ENCODE measurements around the gene NDUFS7. TPM values are rescaled to one million over a fixed set of nuclear protein-coding genes. Genes with fewer than 3 reads are reported as not detected.
A peak's percentile ranks its signal among the peaks of the same experiment; 100 is the strongest.

NDUFS7 gene
- total RNA-seq, 6 donors from 2014 or later = 38.8 to 121 (median 100) TPM

DNA sequence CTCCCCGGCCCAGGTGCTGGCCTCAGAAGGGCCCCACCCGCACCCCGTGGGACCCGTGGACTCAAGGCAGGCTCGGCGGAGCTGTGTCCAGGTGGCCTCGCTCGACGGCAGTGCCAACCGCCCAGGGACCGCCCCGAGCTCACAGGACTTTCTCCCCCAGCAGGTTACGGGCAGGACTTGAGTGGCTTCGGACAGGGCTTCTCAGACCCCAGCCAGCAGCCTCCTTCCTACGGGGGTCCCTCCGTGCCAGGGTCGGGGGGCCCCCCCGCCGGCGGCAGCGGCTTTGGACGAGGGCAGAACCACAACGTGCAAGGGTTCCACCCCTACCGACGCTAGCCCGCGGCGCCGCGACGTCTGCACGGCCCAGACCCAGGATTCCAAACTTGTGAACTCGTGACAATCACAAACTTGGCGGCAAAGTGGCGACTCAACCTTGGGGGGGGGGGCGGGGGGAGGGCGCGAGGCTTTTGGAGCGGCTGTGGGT, 50.9 kb downstream of the NDUFS7 start:
- DNase-seq = peak in 1 of 2 donors; percentile 88
- H3K4me1 ChIP-seq = peaks cover 11 to 14% (median 13%) of the 10 kb centered on the region in 4 donors
- ATAC-seq (ENCODE audit: low FRiP score in 2 of 2) = no peak
- H3K36me3 ChIP-seq = peaks cover 31 to 64% (median 55%) of the 10 kb centered on the region in 4 donors
- no peaks in the 10 kb centered on the region for H3K27me3 ChIP-seq
- H3K9me3 ChIP-seq = no peaks in the 10 kb centered on the region
- TF ChIP-seq POLR2AphosphoS5 (IDR thresholded peaks at IDR 0.05) (no peak), EP300 (IDR thresholded peaks at IDR 0.05) (no peak), POLR2A (IDR thresholded peaks at IDR 0.05) (no peak)
- TF ChIP-seq, protein P1, sequence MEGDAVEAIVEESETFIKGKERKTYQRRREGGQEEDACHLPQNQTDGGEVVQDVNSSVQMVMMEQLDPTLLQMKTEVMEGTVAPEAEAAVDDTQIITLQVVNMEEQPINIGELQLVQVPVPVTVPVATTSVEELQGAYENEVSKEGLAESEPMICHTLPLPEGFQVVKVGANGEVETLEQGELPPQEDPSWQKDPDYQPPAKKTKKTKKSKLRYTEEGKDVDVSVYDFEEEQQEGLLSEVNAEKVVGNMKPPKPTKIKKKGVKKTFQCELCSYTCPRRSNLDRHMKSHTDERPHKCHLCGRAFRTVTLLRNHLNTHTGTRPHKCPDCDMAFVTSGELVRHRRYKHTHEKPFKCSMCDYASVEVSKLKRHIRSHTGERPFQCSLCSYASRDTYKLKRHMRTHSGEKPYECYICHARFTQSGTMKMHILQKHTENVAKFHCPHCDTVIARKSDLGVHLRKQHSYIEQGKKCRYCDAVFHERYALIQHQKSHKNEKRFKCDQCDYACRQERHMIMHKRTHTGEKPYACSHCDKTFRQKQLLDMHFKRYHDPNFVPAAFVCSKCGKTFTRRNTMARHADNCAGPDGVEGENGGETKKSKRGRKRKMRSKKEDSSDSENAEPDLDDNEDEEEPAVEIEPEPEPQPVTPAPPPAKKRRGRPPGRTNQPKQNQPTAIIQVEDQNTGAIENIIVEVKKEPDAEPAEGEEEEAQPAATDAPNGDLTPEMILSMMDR (IDR thresholded peaks at IDR 0.05) = no peak
- no peak overlapping the region for H3K4me3 ChIP-seq
- H3K27ac ChIP-seq = no peak overlapping the region
- 88 to 92% methylated on average over 26 to 31 of the region's 39 CpGs for WGBS, 2 donors

DNA sequence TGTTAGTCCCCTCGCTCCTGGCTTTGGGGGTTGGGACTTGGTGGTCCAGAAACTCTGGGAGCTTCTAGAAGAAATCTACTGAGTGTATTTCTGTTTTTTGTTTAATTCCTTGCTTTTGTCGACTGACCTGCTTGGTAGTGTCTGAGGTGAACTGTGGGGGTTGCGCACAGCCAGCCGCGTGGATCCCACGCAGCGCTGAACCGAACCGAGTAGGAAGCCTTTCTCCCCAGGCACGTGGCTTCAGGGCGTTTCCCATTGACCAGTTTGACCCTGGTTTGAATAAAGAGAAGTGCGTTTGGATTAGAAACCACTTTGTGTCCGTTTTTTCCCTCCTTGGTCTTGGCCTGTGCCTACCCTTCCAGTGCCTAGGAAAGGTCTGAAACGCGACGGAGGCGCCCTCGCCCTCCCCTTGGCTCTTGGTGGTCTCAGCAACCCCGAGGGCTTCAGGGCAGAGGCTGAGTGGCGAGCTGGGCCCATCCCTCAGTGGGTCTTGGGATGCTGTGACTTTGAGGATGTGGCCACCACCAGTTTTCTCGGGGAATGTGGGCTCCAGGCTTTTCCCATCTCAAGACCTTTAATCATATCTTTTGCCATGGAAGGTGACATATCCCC, 51.8 kb downstream of the NDUFS7 start:
- peaks cover 31 to 64% (median 56%) of the 10 kb centered on the region in 4 donors for H3K36me3 ChIP-seq
- no peak for TF ChIP-seq EP300 (IDR thresholded peaks at IDR 0.05)
- no peak for TF ChIP-seq POLR2A (IDR thresholded peaks at IDR 0.05)
- TF ChIP-seq, protein P1 (IDR thresholded peaks at IDR 0.05) = no peak
- no peak for TF ChIP-seq POLR2AphosphoS5 (IDR thresholded peaks at IDR 0.05)

DNA sequence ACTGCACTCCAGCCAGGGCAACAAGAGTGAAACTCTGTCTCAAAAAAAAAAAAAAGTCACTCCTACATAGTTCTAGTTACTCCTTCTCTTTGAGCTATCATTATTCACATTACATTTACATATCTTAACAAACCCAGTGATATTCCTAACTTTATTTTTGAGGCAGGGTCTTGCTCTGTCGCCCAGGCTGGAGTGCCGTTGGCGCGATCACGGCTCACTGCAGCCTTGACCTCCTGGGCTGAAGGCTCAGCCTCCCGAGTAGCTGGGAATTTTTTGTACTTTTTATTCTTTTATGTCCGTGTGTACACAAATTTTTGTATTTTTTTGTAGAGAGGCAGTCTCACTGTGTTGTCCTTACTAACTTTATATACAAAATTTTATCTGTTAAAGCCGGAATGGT, 53.9 kb downstream of the NDUFS7 start:
- H3K27ac ChIP-seq = peak overlapping the region in 1 of 4 donors; percentile 95
- peaks cover 16 to 29% (median 22%) of the 10 kb centered on the region in 4 donors for H3K4me1 ChIP-seq
- 55 to 66% methylated on average over 8 of the region's 8 CpGs for WGBS, 2 donors
- H3K27me3 ChIP-seq = no peaks in the 10 kb centered on the region
- TF ChIP-seq, protein P1 (IDR thresholded peaks at IDR 0.05) = no peak
- TF ChIP-seq POLR2A (IDR thresholded peaks at IDR 0.05) (no peak), POLR2AphosphoS5 (IDR thresholded peaks at IDR 0.05) (no peak), EP300 (IDR thresholded peaks at IDR 0.05) (no peak)
- H3K4me3 ChIP-seq = peak overlapping the region in 3 of 4 donors; percentile 65 to 88 (median 76)
- peak in 1 of 2 donors; percentile 53 for DNase-seq
- peaks cover 36 to 64% (median 55%) of the 10 kb centered on the region in 4 donors for H3K36me3 ChIP-seq
- H3K9me3 ChIP-seq = no peaks in the 10 kb centered on the region
- ATAC-seq (ENCODE audit: low FRiP score in 2 of 2) = no peak

More for the DNA sequence above, 51.8 kb downstream of the NDUFS7 start:
- H3K4me1 ChIP-seq = peaks cover 16 to 23% (median 21%) of the 10 kb centered on the region in 4 donors
- no peak overlapping the region for H3K4me3 ChIP-seq
- H3K9me3 ChIP-seq = no peaks in the 10 kb centered on the region
- H3K27me3 ChIP-seq = no peaks in the 10 kb centered on the region
- DNase-seq = peak in 1 of 2 donors; percentile 65
- no peak overlapping the region for H3K27ac ChIP-seq
- ATAC-seq (ENCODE audit: low FRiP score in 2 of 2) = no peak
- 87 to 92% methylated on average over 21 of the region's 21 CpGs for WGBS, 2 donors

DNA sequence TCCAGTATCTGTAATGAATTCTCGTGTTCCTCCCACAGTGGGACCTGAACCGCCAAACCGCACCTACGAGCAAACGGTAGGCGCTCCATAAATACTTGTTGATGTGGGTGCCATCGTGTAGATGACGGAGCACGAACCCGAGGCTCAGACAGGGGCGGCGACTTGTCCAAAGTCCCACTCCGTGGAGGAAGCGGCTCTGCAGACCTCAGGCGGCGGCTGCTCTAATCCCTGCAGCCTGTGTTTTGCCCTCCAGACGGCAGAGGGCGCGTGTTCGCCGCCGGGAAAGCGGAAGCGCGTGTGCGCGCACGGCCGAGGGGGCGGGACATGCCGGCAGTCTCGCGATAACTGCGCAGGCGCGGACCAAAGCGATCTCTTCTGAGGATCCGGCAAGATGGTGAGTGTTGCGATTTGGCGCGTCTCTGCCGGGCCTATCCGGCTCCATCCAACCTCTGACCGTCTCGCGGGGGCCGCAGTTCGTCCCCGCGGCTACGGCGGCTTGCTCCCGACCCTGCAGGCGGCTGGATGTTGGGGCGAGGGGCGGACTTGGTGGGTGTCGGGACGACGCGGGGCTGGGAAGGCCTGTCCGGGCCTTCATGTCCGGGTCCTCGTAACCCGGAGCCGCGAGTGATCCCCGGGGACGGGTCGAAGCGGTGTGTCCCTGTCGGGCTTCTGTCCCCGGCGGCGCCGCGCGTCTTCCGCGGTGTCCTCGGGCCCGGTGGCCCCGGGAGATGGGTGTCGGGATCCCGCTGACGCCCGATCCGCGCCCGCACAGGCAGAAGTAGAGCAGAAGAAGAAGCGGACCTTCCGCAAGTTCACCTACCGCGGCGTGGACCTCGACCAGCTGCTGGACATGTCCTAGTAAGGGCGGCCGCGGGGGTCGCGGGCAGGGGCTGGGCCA, 54.6 kb downstream of the NDUFS7 start, which contains the start of gene RPS15:
RPS15 (plus strand) TSS at position 362 of the 898 bp plus-strand sequence; CDS start at position 392, 30 bp downstream.
- ATAC-seq (ENCODE audit: low FRiP score in 2 of 2) (peak; percentile 96 to 97), DNase-seq (peak; percentile 94 to 99)
- TF ChIP-seq POLR2AphosphoS5 (IDR thresholded peaks at IDR 0.05) = peak; percentile 95 to 98
- TF ChIP-seq POLR2A (IDR thresholded peaks at IDR 0.05) = peak; percentile 58 to 95 (median 82)
- TF ChIP-seq, protein P1 (IDR thresholded peaks at IDR 0.05) = peak; percentile 89 to 99 (median 98)
- TF ChIP-seq EP300 (IDR thresholded peaks at IDR 0.05) = no peak
- Histone ChIP-seq H3K36me3 (peaks cover 32 to 62% (median 51%) of the 10 kb centered on the region in 4 donors), H3K27me3 (no peaks in the 10 kb centered on the region), H3K27ac (peak within 1 kb of the TSS; percentile 87 to 95 (median 90)), H3K9me3 (no peaks in the 10 kb centered on the region), H3K4me3 (peak within 1 kb of the TSS; percentile 65 to 88 (median 82)), H3K4me1 (peaks cover 16 to 29% (median 22%) of the 10 kb centered on the region in 4 donors)
- WGBS, 2 donors = 2 to 6% methylated on average over 16 to 61 of the region's 100 CpGs
